GM19372 (cell line): ENCODE data around the gene RHBDL3.
"Not testable (repeated sequence)": the region's sequence is repeated elsewhere in the genome, so short reads cannot be mapped to it uniquely, and the experiment has no call there.

ENCODE experiments used
- ATAC-seq: cut with Tn5 transposase; IDR thresholded peaks from one replicate; pipeline ENCODE4 v1.9.1; 2021; ENCODE audit warnings: mild to moderate bottlenecking, low read depth, moderate library complexity; ENCODE audit not compliant: unreplicated experiment

The RHBDL3 gene, protein sequence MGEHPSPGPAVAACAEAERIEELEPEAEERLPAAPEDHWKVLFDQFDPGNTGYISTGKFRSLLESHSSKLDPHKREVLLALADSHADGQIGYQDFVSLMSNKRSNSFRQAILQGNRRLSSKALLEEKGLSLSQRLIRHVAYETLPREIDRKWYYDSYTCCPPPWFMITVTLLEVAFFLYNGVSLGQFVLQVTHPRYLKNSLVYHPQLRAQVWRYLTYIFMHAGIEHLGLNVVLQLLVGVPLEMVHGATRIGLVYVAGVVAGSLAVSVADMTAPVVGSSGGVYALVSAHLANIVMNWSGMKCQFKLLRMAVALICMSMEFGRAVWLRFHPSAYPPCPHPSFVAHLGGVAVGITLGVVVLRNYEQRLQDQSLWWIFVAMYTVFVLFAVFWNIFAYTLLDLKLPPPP

DNA sequence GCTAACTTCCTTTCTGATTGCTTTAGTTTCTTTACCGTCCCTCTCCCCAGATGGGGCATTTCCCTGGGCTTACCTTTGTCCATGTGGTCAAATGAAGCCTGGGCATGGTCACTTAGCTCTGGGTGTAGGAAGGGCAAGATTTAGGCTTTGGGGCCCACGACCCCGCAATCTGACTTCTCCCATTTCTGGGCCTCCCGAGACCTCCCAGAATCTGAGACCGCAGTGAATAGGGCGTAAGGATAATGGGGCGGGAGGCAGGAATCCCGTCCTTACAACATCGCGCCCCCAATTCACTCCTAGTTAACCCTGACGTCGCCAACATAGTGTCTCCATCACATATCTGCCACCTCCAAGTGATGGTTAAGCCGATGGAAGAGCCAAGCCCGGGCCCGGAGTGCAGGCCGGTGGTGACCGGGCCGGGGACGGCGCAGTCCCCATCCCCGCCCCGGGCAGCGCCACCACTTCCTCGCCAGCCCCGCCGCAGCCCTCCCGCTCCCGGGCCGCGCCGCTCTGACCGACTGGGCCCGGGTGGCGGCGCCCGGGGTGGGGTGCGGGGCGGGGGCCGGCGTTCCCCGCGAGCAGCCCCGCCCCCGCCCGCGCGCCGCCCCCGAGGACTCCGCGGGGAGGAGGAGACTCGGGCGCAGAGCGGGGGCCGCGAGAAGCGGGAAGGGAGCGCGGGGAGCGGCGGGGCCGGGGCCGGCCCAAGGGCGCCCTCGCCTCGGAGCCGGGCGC, at the start of gene RHBDL3:
TSS of gene RHBDL3 (plus strand) at position 641 of the 732 bp plus-strand sequence. CDS start 358 bp downstream, outside the sequence.
- no peak for ATAC-seq

GRCh38 chr17:32222621-32223020, 43.0 kb upstream of the RHBDL3 start:
- ATAC-seq = no peak

- no peak for ATAC-seq
Measured at GRCh38 chr17:32223703-32224102, 41.9 kb upstream of the RHBDL3 start.

DNA sequence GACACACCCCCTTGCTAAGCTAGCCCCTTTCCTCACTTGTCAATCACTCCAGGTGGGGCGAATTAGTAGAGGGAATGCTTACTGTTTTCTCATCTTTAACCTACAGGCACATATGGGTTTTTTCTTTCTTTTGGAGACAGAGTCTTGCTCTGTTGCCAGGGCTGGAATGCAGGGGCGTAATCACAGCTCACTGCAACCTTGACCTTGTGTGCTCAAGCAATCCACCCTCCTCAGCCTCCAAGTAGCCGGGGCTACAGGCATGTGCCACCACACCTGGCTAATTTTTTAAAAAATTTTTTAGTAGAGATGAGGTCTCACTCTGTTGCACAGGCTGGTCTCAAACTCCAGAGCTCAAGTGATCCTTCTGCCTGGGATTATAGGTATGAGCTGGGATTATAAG, 38.7 kb upstream of the RHBDL3 start:
- ATAC-seq = no peak

GRCh38 chr17:32227910-32228309, 37.7 kb upstream of the RHBDL3 start:
- no peak for ATAC-seq

GRCh38 chr17:32235588-32235987, 30.0 kb upstream of the RHBDL3 start:
- ATAC-seq = no peak

DNA sequence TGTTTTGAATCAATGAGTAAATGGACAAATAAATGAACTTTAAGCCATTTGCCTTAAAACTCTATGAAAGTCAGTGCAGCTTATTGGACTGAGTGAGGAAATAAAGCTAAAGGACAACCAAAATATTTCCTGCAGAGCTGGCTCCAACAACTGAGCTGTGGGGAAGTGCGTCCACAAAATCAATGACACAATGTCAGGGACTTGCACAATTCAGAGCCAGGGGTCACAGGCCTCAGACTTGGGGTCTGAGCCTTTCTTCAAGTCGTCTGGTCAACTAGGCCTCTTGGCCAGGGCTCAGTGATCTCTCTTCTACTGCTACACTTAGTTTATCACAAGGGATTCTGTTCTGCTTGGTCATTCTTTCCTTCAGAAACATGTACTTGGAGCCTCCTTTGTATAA, 26.2 kb upstream of the RHBDL3 start:
- no peak for ATAC-seq

- ATAC-seq = no peak
Measured at GRCh38 chr17:32240750-32241149, 24.9 kb upstream of the RHBDL3 start.

DNA sequence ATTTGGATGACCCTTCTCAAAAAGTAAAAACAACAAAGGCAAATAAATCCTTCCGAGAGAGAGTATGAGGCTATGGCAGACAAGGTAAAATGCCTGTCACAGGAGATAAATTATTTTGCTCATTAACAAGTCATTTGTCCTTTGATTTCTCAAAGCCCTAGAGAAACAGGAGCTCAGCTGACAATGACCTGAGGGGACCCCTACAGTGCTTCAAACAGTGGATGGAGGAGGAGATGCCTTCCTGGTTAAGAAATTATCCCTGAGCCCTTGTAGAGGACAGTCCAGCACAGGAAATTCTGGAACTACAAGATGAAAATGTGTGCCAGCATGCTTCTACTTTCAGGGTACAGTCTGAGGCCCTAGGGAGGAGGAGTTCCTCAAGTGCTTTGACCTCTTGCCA, 24.0 kb upstream of the RHBDL3 start:
- ATAC-seq = no peak

- ATAC-seq = no peak
Measured at GRCh38 chr17:32249475-32249874, 16.2 kb upstream of the RHBDL3 start.

GRCh38 chr17:32253117-32253611, 12.5 kb upstream of the RHBDL3 start:
- no peak for ATAC-seq

GRCh38 chr17:32256012-32256700, 9.5 kb upstream of the RHBDL3 start:
- no peak for ATAC-seq

DNA sequence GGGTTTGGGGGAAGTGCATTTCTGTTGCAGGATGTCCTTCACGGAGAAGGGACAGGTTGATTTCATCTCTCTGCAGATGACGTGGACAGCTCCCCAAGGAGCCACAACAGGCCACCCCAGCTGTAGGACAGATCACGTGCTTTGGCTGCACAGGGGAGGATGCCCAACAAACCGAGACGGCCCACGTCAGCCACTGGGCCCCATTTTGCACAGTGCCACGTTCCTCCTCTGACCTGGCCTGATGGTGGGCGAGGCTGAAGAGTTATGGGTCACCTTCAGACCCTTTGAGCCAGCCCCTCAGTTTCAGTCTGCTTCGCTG, 9.0 kb upstream of the RHBDL3 start:
- no peak for ATAC-seq

- no peak for ATAC-seq
Measured at GRCh38 chr17:32258383-32259140, 7.1 kb upstream of the RHBDL3 start.

GRCh38 chr17:32259586-32259985, 6.0 kb upstream of the RHBDL3 start:
- no peak for ATAC-seq

GRCh38 chr17:32261417-32261736, 4.3 kb upstream of the RHBDL3 start:
- no peak for ATAC-seq

DNA sequence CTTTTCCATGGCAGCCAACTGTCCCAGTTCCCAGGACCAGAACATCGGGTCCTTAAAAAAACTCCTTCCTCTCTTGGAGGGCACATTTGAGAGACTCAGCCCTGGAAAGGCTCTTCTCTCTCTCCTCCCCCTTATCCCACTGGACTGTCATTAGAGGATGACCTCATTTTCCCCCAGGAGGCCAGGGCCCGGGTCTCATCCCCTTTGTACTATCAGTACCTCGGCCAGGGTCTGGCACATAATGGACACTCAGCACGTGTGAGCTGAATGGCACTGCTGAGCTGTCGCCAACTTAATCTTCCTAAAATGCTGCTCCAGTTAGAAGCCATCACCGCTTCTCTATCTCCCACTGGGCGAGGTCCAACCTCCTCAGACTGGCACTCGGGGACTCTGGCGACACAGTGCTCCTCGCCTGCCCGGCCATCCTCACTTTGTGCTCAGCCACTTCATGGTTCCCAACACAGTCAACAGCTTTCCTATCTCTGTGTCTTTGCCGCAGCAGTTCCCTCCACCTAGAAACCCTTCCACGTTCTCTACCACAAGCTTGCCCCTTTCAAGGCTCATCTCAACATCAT, 3.6 kb upstream of the RHBDL3 start:
- ATAC-seq = no peak

GRCh38 chr17:32263515-32263914, 2.1 kb upstream of the RHBDL3 start:
- not testable (repeated sequence) for ATAC-seq

- ATAC-seq = no peak
Measured at GRCh38 chr17:32264140-32264799, 1.4 kb upstream of the RHBDL3 start.

DNA sequence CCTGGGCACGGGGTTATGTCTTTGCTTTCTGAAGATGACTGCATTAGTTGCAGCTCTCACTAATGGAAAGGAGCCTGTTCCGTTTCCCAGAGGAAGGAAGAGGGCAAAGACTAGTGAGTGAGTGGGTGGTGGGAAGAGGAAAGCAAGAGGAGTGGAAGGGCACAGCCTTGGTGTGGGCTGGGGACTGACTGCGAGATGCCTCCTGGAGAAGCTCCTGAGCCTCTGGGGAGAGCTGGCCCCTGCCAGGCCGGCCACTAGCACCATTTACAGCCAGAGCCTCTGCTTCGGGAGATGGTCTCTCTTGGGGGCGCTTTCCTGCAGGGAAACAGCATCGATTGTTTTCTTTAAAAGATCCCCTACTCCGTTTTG, 825 bp upstream of the RHBDL3 start:
- no peak for ATAC-seq
